ENCODE measurements around the gene ZNF629.
"Not testable (repeated sequence)": the region's sequence is repeated elsewhere in the genome, so short reads cannot be mapped to it uniquely, and the experiment has no call there.

Gene ZNF629

GRCh38 chr16:30786936-30787612, at the start of gene ZNF629:
TSS of gene ZNF629 (minus strand) at chr16:30787205. CDS start at chr16:30784482, 2,723 bp downstream.
- FAIRE-seq, result no peak

GRCh38 chr16:30834130-30834740, 47.2 kb upstream of the ZNF629 start:
- no peak for FAIRE-seq

GRCh38 chr16:30830072-30830417, 43.0 kb upstream of the ZNF629 start:
- no peak for FAIRE-seq

GRCh38 chr16:30829130-30830071, 42.4 kb upstream of the ZNF629 start:
- FAIRE-seq, result no peak

GRCh38 chr16:30821891-30822290, 34.9 kb upstream of the ZNF629 start:
- FAIRE-seq, result no peak

GRCh38 chr16:30821441-30821840, 34.4 kb upstream of the ZNF629 start:
- FAIRE-seq, result not testable (repeated sequence)

- FAIRE-seq, result no peak
Observed at GRCh38 chr16:30820952-30821421, 34.0 kb upstream of the ZNF629 start.

- no peak for FAIRE-seq
Observed at GRCh38 chr16:30816769-30817168, 29.8 kb upstream of the ZNF629 start.

- no peak for FAIRE-seq
Observed at GRCh38 chr16:30813821-30814189, 26.8 kb upstream of the ZNF629 start.

GRCh38 chr16:30809675-30810074, 22.7 kb upstream of the ZNF629 start:
- not testable (repeated sequence) for FAIRE-seq

- FAIRE-seq, result not testable (repeated sequence)
Observed at GRCh38 chr16:30808890-30809426, 22.0 kb upstream of the ZNF629 start.

GRCh38 chr16:30808146-30808545, 21.1 kb upstream of the ZNF629 start:
- FAIRE-seq, result no peak

GRCh38 chr16:30805370-30806169, 18.6 kb upstream of the ZNF629 start:
- no peak for FAIRE-seq

GRCh38 chr16:30805056-30805369, 18.0 kb upstream of the ZNF629 start:
- no peak for FAIRE-seq

GRCh38 chr16:30802936-30803335, 15.9 kb upstream of the ZNF629 start:
- FAIRE-seq, result no peak

GRCh38 chr16:30797670-30798309, 10.8 kb upstream of the ZNF629 start:
- no peak for FAIRE-seq

- FAIRE-seq, result no peak
Observed at GRCh38 chr16:30794634-30795033, 7.6 kb upstream of the ZNF629 start.

- FAIRE-seq, result no peak
Observed at GRCh38 chr16:30793508-30794069, 6.6 kb upstream of the ZNF629 start.

GRCh38 chr16:30787613-30788378, 791 bp upstream of the ZNF629 start:
- FAIRE-seq, result no peak

- FAIRE-seq, result no peak
Observed at GRCh38 chr16:30786115-30786935, 680 bp downstream of the ZNF629 start.

All from A204.1 (cell line).